ENCODE measurements around the gene ITGB3. TPM values are rescaled to one million over a fixed set of nuclear protein-coding genes. Genes with fewer than 3 reads are reported as not detected.
A peak's percentile ranks its signal among the peaks of the same experiment; 100 is the strongest.

ITGB3 gene
- total and polyA plus RNA-seq, 2 of the 8 experiments (the other 6 are each of a cell fraction or from before 2014, with no cell fraction given), result 0.08 to 0.09 TPM

GRCh38 chr17:47231866-47232265 lies 21.8 kb upstream of the ITGB3 start:
- Histone ChIP-seq H3K4me1 (replicated peaks in 1 of 4; ENCODE audit: control insufficient read depth in 3 of 4, insufficient read depth in 4 of 4, low read length in 3 of 4) (peaks cover 0 to 3% (median 3%) of the 10 kb centered on the region in 4 experiments; a peak in 3 of 7 replicates), H3K56ac (replicated peaks; ENCODE audit: insufficient read length, low read depth, low read length) (no peak overlapping the region), H2BK20ac (ENCODE audit: low read length) (no peak overlapping the region), H3K27me3 (replicated peaks in 1 of 4; ENCODE audit: control insufficient read depth in 3 of 4, extremely low read depth in 1 of 4, insufficient read depth in 3 of 4, low read length in 3 of 4) (0 out of 7 replicates have a peak, but pooled peaks cover 0 to 1% (median 0%) of the 10 kb centered on the region in 4 experiments), H3K4me3 (ENCODE audit: extremely low read depth in 1 of 4, insufficient read depth in 2 of 4, low read depth in 3 of 4, low read length in 4 of 4) (no peak overlapping the region), H2AFZ (ENCODE audit: low read length) (no peak overlapping the region), H3K23ac (ENCODE audit: insufficient read length) (no peak overlapping the region), H3K9ac (replicated peaks in 1 of 4; ENCODE audit: extremely low read depth in 1 of 4, low read depth in 3 of 4, low read length in 3 of 4) (no peak overlapping the region), H4K20me1 (replicated peaks in 1 of 2; ENCODE audit: control insufficient read depth in 1 of 2, insufficient read depth in 2 of 2, low read length in 2 of 2) (no peaks in the 10 kb centered on the region), H2BK15ac (ENCODE audit: low read length) (no peak overlapping the region), H2BK12ac (ENCODE audit: low read depth, low read length) (no peak overlapping the region), H3K79me1 (ENCODE audit: low read depth, low read length) (no peaks in the 10 kb centered on the region), H2BK120ac (replicated peaks; ENCODE audit: low read depth, low read length) (no peak overlapping the region), H2BK5ac (ENCODE audit: low read depth, low read length) (no peak overlapping the region), H3K14ac (ENCODE audit: insufficient read length) (no peak overlapping the region), H3K18ac (ENCODE audit: extremely low read depth, low read length) (no peak overlapping the region), H2AK5ac (ENCODE audit: low read depth, low read length) (no peak overlapping the region), H4K5ac (ENCODE audit: insufficient read length, low read depth, low read length) (no peak overlapping the region), H3K79me2 (ENCODE audit: control insufficient read depth in 1 of 2, insufficient read depth in 2 of 2, low read length in 2 of 2) (no peaks in the 10 kb centered on the region), H3K36me3 (ENCODE audit: control insufficient read depth in 2 of 4, insufficient read depth in 4 of 4, low read length in 3 of 4) (no peaks in the 10 kb centered on the region), H3K9me3 (ENCODE audit: insufficient read depth in 2 of 2, low read depth in 1 of 2, low read length in 1 of 2) (no peaks in the 10 kb centered on the region), H4K8ac (ENCODE audit: extremely low read depth, insufficient read depth, low read length) (peak overlapping the region; percentile 7; the same call in 1 of the 2 replicates), H4K91ac (replicated peaks; ENCODE audit: insufficient read length, low read length) (no peak overlapping the region), H3K4me2 (ENCODE audit: insufficient read depth in 1 of 2, low read depth in 2 of 2, low read length in 2 of 2) (no peak overlapping the region), H3K4ac (replicated peaks; ENCODE audit: insufficient read length, low read depth, low read length) (no peak overlapping the region), H3K23me2 (ENCODE audit: low read depth, low read length) (no peaks in the 10 kb centered on the region), H3K27ac (ENCODE audit: low read depth, low read length) (no peak overlapping the region)
- no peak for TF ChIP-seq YY1 (IDR thresholded peaks at IDR 0.05; ENCODE audit: low read depth, low read length)
- no peak for TF ChIP-seq KDM4A (IDR thresholded peaks at IDR 0.05; ENCODE audit: low read depth, low read length, severe bottlenecking)
- no peak for TF ChIP-seq TCF12 (IDR thresholded peaks at IDR 0.05; ENCODE audit: low read depth, low read length)
- TF ChIP-seq EZH2 (IDR thresholded peaks at IDR 0.05; ENCODE audit: low read depth, low read length, severe bottlenecking), result no peak
- no peak for TF ChIP-seq GTF2F1 (IDR thresholded peaks at IDR 0.05; ENCODE audit: borderline replicate concordance, low read depth, low read length)
- ChIA-PET POLR2A (ENCODE audit: partially characterized antibody) (interaction anchor here (0.6 kb wide), 1 partner anchor 307 kb away, joined by 3 read pairs; no protein-coding TSS in a partner anchor), CTCF (ENCODE audit: partially characterized antibody) (interaction anchor here (3.1 to 7.3 kb wide), 2 partner anchors 11 to 82 kb away, joined by 16 to 105 read pairs; no protein-coding TSS in a partner anchor)
- no peak for FAIRE-seq
- no peak for DNase-seq (ENCODE audit: low read depth in 1 of 2, low spot score in 2 of 2)
- 82% methylated on average over 3 of the region's 3 CpGs; no CpG with 5 or more reads in 1 of the 2 experiments for WGBS, 2 experiments (ENCODE audit: extremely low coverage in 1 of 2, insufficient coverage in 1 of 2, insufficient read length in 1 of 2, insufficient replicate concordance in 2 of 2, low coverage in 1 of 2, low lambda C conversion rate in 2 of 2, missing lambda C conversion rate in 1 of 2)
